ENCODE measurements around the gene ATP9A. TPM values are rescaled to one million over a fixed set of nuclear protein-coding genes. Genes with fewer than 3 reads are reported as not detected.

Gene ATP9A
- total RNA-seq, 1 experiment from 2014 or later: 16.8 TPM

DNA sequence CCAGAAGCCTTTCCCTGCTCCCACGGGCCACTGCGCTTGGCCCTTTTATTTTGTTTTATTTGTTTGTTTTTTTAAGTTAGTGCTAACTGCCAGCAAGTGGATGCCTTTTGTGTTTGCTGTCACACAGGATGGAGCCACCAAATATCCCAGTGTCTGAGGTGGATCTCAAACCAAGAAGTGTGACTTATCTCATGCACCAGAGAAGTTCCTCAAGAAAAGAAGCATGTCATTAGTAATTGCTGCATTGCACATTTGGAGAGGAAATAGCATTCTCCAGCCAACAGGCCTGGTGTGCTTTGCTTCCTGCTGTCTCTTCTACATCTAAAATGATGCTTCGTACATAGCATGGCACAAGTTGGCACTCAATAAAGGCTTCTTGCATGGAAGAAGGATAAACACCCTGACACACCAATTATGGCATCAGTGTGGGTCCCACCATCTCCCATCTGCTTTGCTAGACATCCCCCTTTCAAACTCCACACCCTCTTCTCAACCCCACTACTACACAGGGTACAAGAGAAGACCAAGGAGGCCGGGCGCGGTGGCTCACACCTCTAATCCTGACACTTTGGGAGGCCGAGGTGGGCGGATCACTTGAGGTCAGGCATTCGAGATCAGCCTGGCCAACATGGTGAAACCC lies 1.9 kb upstream of the ATP9A start:
- intact Hi-C loops (cut with micrococcal nuclease): no loop called here
- no peak overlapping the region for H3K27ac ChIP-seq (ENCODE audit: low read depth, low read length)
- H3K9me3 ChIP-seq (ENCODE audit: control insufficient read depth in 1 of 2, insufficient read depth in 1 of 2, low read depth in 1 of 2, low read length in 2 of 2): no peaks in the 10 kb centered on the region
- no peaks in the 10 kb centered on the region for H3K36me3 ChIP-seq (ENCODE audit: control insufficient read depth in 1 of 2, insufficient read depth in 2 of 2, low read length in 2 of 2)
- no TSS peak for BruUV-seq (replicated peaks)
- ChIA-PET CTCF (no interaction called here), POLR2A (no interaction called here), RAD21 (ENCODE audit: low non-redundant PET in 1 of 2, low total read pairs in 2 of 2, uncharacterized antibody in 2 of 2, unreplicated experiment in 2 of 2) (no interaction called here)
- TF ChIP-seq EZH2phosphoT487 (IDR thresholded peaks at IDR 0.05; ENCODE audit: borderline replicate concordance) (no peak), POLR2A (IDR thresholded peaks at IDR 0.05; ENCODE audit: borderline replicate concordance, extremely low read depth, insufficient read depth, insufficient read length) (no peak), ZFX (IDR thresholded peaks at IDR 0.05) (no peak), SIN3A (IDR thresholded peaks at IDR 0.05; ENCODE audit: low read depth) (no peak), YY1 (IDR thresholded peaks at IDR 0.05; ENCODE audit: extremely low read depth, insufficient replicate concordance, low read depth, low read length) (no peak), ZBTB33 (IDR thresholded peaks at IDR 0.05; ENCODE audit: extremely low read depth, insufficient replicate concordance, low read length) (no peak), JUND (IDR thresholded peaks at IDR 0.05) (no peak), EGR1 (IDR thresholded peaks at IDR 0.05; ENCODE audit: low read depth) (no peak), SRF (IDR thresholded peaks at IDR 0.05; ENCODE audit: low read depth) (no peak), TCF7L2 (IDR thresholded peaks at IDR 0.05; ENCODE audit: borderline replicate concordance, extremely low read depth, insufficient read depth, insufficient read length) (no peak), FOSL1 (IDR thresholded peaks at IDR 0.05; ENCODE audit: low read depth) (no peak), POLR2AphosphoS5 (IDR thresholded peaks at IDR 0.05; ENCODE audit: low read depth, low read length) (no peak)
- TF ChIP-seq, protein P1, sequence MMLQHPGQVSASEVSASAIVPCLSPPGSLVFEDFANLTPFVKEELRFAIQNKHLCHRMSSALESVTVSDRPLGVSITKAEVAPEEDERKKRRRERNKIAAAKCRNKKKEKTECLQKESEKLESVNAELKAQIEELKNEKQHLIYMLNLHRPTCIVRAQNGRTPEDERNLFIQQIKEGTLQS (IDR thresholded peaks at IDR 0.05): no peak
- H3K9ac ChIP-seq (ENCODE audit: low read length): no peak overlapping the region
- H3K4me2 ChIP-seq (ENCODE audit: low read length): no peak overlapping the region
- H2AFZ ChIP-seq (ENCODE audit: low read depth, low read length, poor library complexity, severe bottlenecking): no peak overlapping the region
- no peaks in the 10 kb centered on the region for H3K27me3 ChIP-seq (ENCODE audit: insufficient read depth, low read length)
- peaks cover 20 to 28% of the 10 kb centered on the region in 2 experiments for H3K4me1 ChIP-seq (ENCODE audit: control insufficient read depth in 1 of 2, insufficient read depth in 2 of 2, low read length in 2 of 2)
- ATAC-seq (no peak), DNase-seq (ENCODE audit: low read depth, low spot score) (no peak)
- no peak overlapping the region for H3K4me3 ChIP-seq (replicated peaks in 1 of 2; ENCODE audit: low read depth in 1 of 2, low read length in 2 of 2)
- no peaks in the 10 kb centered on the region; the same call in 1 of the 2 replicates for H3K79me2 ChIP-seq (ENCODE audit: insufficient read depth, low read length)
- no peaks in the 10 kb centered on the region for H4K20me1 ChIP-seq (ENCODE audit: insufficient read depth)
- no peaks in the 10 kb centered on the region for H3K9me2 ChIP-seq (ENCODE audit: insufficient read depth)

Measured in HCT116 (cell line).